DND-41 (cell line): ENCODE measurements around the gene MACROD2.

Experiments
- CTCF ChIP-seq: IDR thresholded peaks from 2 replicates; pipeline ENCODE4 v1.5.1; 2012; ENCODE audit warnings: borderline replicate concordance, low read length, moderate library complexity, mild to moderate bottlenecking; ENCODE audit not compliant: poor library complexity, severe bottlenecking; ENCODE audit errors: extremely low read depth
- EZH2 ChIP-seq: IDR thresholded peaks from 3 replicates; pipeline ENCODE4 v1.6.1; 2012; ENCODE audit warnings: borderline replicate concordance, low read depth, mild to moderate bottlenecking, moderate library complexity, low read length, inconsistent platforms; ENCODE audit not compliant: severe bottlenecking

GRCh38 chr20:14918281-14918680 is 923.0 kb downstream of the MACROD2 start:
- no peak for TF ChIP-seq CTCF
- TF ChIP-seq EZH2, result no peak
